ENCODE measurements around the gene RBM33. TPM values are rescaled to one million over a fixed set of nuclear protein-coding genes. Genes with fewer than 3 reads are reported as not detected.

RBM33 gene
- total RNA-seq, 1 donor from 2014 or later = 50.5 TPM

DNA sequence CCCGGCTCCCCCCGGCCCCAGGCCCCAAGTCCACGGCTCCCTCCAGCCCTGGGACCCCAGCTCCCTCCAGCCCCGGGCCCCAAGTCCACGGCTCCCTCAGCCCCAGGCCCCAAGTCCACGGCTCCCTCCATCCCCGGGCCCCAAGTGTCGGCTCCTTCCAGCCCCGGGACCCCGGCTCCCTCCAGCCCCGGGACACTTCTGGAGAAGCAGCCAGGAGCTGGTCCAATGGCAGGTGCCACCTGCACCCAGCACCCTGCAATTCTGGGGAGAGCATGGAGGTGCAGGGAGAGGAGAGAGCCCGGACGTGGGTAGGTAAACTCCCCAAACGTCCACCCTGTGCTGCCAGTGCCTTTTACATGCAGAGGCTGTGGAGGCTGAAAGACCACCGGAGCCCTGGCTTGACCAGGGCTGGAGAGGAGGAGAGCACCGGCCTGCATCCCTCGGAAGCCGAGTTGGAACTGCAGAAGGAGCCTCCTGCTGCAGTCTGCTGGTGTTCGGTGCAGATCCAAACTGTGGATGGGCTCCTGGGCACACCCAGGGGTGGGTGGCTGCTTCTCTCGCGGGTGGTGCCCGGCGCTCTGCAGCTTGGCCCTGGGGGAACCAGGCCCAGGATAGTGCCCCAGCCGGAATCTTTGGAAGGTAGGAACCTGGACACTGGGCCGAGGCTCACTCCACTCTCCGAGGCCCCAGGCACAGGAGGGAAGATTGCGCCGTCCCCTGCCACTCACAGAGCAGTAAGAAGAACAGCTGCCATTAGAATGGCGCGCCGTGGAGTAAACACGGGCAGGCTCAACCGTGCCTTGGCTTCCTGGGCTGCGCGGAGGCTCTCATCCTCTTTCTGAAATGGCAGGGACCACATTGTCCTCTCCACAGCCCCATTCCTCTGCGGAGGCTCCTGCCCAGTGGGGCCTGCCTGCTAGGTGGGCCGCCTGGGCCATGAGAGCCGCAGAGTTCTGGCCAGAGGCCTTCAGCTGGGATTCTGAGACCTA, 153.1 kb downstream of the RBM33 start:
- Histone ChIP-seq H3K36me3 (ENCODE audit: insufficient read depth, low read length) (no peaks in the 10 kb centered on the region), H3K79me2 (ENCODE audit: insufficient read depth, low read length) (no peaks in the 10 kb centered on the region), H3K27ac (ENCODE audit: low read depth, low read length) (no peak overlapping the region), H3K9me3 (ENCODE audit: insufficient read depth, low read depth, low read length) (peaks cover 4% of the 10 kb centered on the region), H3K4me1 (ENCODE audit: insufficient read depth, low read length) (no peaks in the 10 kb centered on the region), H3K4me2 (ENCODE audit: low read length) (no peak overlapping the region), H3K9ac (ENCODE audit: low read length) (no peak overlapping the region), H4K20me1 (ENCODE audit: insufficient read depth, low read length) (no peaks in the 10 kb centered on the region), H2AFZ (ENCODE audit: low read depth, low read length) (no peak overlapping the region), H3K27me3 (ENCODE audit: insufficient read depth, low read length) (peaks cover 37% of the 10 kb centered on the region), H3K4me3 (ENCODE audit: insufficient read depth, low read depth, low read length) (no peak overlapping the region)
- DNase-seq (ENCODE audit: low read depth) (no peak), FAIRE-seq (no peak)
- Mint-ChIP-seq H3K36me3 (ENCODE audit: low read depth, unreplicated experiment) (peaks cover 2% of the 10 kb centered on the region), H3K27me3 (ENCODE audit: low read depth, unreplicated experiment) (peaks cover 56% of the 10 kb centered on the region), H3K9me3 (ENCODE audit: unreplicated experiment) (peaks cover 3% of the 10 kb centered on the region), H3K4me3 (ENCODE audit: unreplicated experiment) (no peak overlapping the region), H3K27ac (ENCODE audit: unreplicated experiment) (no peak overlapping the region), H3K4me1 (ENCODE audit: low read depth, unreplicated experiment) (no peaks in the 10 kb centered on the region)
- TF ChIP-seq, protein P1, sequence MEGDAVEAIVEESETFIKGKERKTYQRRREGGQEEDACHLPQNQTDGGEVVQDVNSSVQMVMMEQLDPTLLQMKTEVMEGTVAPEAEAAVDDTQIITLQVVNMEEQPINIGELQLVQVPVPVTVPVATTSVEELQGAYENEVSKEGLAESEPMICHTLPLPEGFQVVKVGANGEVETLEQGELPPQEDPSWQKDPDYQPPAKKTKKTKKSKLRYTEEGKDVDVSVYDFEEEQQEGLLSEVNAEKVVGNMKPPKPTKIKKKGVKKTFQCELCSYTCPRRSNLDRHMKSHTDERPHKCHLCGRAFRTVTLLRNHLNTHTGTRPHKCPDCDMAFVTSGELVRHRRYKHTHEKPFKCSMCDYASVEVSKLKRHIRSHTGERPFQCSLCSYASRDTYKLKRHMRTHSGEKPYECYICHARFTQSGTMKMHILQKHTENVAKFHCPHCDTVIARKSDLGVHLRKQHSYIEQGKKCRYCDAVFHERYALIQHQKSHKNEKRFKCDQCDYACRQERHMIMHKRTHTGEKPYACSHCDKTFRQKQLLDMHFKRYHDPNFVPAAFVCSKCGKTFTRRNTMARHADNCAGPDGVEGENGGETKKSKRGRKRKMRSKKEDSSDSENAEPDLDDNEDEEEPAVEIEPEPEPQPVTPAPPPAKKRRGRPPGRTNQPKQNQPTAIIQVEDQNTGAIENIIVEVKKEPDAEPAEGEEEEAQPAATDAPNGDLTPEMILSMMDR (IDR thresholded peaks at IDR 0.05; ENCODE audit: insufficient read depth, low read depth, low read length) = no peak
- TF ChIP-seq EZH2 (IDR thresholded peaks at IDR 0.05; ENCODE audit: insufficient read depth, low read length) = no peak

- TF ChIP-seq EZH2 (IDR thresholded peaks at IDR 0.05; ENCODE audit: insufficient read depth, low read length) = no peak
- TF ChIP-seq, protein P1 (IDR thresholded peaks at IDR 0.05; ENCODE audit: insufficient read depth, low read depth, low read length) = no peak
- H3K27me3 ChIP-seq (ENCODE audit: insufficient read depth, low read length) = peaks cover 46% of the 10 kb centered on the region
Measured at GRCh38 chr7:155798673-155799439, 154.4 kb downstream of the RBM33 start.

More at GRCh38 chr7:155798673-155799439, 154.4 kb downstream of the RBM33 start:
- Mint-ChIP-seq H3K9me3 (ENCODE audit: unreplicated experiment) (peaks cover 3% of the 10 kb centered on the region), H3K27ac (ENCODE audit: unreplicated experiment) (no peak overlapping the region), H3K36me3 (ENCODE audit: low read depth, unreplicated experiment) (peaks cover 2% of the 10 kb centered on the region), H3K4me1 (ENCODE audit: low read depth, unreplicated experiment) (no peaks in the 10 kb centered on the region), H3K27me3 (ENCODE audit: low read depth, unreplicated experiment) (peaks cover 57% of the 10 kb centered on the region), H3K4me3 (ENCODE audit: unreplicated experiment) (no peak overlapping the region)
- Histone ChIP-seq H2AFZ (ENCODE audit: low read depth, low read length) (no peak overlapping the region), H3K79me2 (ENCODE audit: insufficient read depth, low read length) (no peaks in the 10 kb centered on the region), H4K20me1 (ENCODE audit: insufficient read depth, low read length) (no peaks in the 10 kb centered on the region), H3K9ac (ENCODE audit: low read length) (no peak overlapping the region), H3K36me3 (ENCODE audit: insufficient read depth, low read length) (no peaks in the 10 kb centered on the region), H3K9me3 (ENCODE audit: insufficient read depth, low read depth, low read length) (no peaks in the 10 kb centered on the region), H3K4me1 (ENCODE audit: insufficient read depth, low read length) (peaks cover 6% of the 10 kb centered on the region), H3K4me3 (ENCODE audit: insufficient read depth, low read depth, low read length) (no peak overlapping the region), H3K27ac (ENCODE audit: low read depth, low read length) (no peak overlapping the region), H3K4me2 (ENCODE audit: low read length) (no peak overlapping the region)
- no peak for FAIRE-seq
- no peak for DNase-seq (ENCODE audit: low read depth)
